Astrocyte of the spinal cord (primary cell): Measurements from ENCODE around the gene ZNRF1.

Source experiments
- DNase-seq: peaks from one replicate; pipeline ENCODE4 v3.0.0; 2011; ENCODE audit warnings: low read depth, low spot score
- H3K4me3 ChIP-seq: 2 replicates; pipeline ENCODE4 v1.5.1; 2011; ENCODE audit warnings: low read depth, mild to moderate bottlenecking, low read length, moderate library complexity
- in situ Hi-C: cut with HindIII; loops from 2 replicates; pipeline ENCODE4 v1.10.0; 2017; ENCODE audit warnings: low sequenced_read_pairs
- TF ChIP-seq, protein P1 (sequence below): IDR thresholded peaks from 2 replicates; pipeline ENCODE4 v1.5.1; 2012; ENCODE audit warnings: low read depth, mild to moderate bottlenecking, low read length, inconsistent platforms

The ZNRF1 gene

DNA sequence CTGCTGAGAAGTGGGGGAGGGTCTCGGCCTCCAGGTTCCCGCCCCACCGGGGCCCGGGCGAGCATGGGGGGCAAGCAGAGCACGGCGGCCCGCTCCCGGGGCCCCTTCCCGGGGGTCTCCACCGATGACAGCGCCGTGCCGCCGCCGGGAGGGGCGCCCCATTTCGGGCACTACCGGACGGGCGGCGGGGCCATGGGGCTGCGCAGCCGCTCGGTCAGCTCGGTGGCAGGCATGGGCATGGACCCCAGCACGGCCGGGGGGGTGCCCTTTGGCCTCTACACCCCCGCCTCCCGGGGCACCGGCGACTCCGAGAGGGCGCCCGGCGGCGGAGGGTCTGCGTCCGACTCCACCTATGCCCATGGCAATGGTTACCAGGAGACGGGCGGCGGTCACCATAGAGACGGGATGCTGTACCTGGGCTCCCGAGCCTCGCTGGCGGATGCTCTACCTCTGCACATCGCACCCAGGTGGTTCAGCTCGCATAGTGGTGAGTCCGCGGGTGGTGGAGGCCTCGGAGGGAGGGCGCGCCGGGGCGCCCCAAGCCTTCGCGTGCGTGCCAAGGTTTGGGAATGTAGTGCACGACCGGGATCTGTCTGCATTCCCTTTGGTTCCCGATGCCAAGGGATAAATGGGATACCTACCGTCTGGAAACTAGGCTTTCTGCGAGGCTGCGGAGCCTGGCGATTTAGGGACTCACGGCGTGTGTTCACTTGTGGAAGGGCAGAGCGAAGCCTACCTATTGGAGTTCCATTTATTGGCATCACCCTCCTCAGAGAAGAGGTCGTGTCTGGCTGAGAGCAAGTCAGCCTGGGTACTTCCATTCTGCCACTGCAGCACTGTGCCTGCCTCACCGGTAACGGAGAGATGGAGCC, 1.0 kb downstream of the ZNRF1 start:
- in situ Hi-C loops, result no loop called here
- peak overlapping the region; percentile 75 for H3K4me3 ChIP-seq
- peak; percentile 18 for DNase-seq
- TF ChIP-seq, protein P1, sequence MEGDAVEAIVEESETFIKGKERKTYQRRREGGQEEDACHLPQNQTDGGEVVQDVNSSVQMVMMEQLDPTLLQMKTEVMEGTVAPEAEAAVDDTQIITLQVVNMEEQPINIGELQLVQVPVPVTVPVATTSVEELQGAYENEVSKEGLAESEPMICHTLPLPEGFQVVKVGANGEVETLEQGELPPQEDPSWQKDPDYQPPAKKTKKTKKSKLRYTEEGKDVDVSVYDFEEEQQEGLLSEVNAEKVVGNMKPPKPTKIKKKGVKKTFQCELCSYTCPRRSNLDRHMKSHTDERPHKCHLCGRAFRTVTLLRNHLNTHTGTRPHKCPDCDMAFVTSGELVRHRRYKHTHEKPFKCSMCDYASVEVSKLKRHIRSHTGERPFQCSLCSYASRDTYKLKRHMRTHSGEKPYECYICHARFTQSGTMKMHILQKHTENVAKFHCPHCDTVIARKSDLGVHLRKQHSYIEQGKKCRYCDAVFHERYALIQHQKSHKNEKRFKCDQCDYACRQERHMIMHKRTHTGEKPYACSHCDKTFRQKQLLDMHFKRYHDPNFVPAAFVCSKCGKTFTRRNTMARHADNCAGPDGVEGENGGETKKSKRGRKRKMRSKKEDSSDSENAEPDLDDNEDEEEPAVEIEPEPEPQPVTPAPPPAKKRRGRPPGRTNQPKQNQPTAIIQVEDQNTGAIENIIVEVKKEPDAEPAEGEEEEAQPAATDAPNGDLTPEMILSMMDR, result no peak

DNA sequence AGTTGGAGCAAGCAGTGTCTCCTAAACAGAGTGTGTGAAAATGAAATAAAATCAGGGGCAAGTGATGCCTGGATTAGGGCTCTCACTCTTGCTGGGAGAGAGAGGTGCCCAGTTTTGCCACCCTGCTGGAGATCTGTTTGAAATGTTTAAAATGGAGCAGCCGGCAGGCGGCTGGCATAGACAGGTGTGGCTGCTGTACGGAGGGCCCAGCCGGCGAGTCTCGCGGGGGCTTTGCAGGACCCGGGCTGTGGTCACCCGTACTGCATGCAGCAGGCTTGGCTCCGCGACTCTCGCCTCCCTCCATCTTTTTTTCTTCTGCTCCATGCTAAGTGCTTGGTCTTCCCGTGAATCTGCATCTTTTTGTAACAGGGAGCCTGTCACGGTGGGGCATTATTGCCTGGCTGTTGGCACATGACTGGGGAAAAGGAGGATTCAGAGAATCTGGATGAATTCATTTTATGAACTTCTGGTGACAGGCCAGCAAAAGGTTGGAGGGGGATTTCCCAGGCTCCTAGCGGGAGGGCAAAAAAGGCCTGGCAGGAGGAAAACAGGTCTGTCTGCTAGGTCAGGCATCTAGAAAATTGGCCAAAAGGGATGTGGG, 1.8 kb downstream of the ZNRF1 start:
- in situ Hi-C loops, result no loop called here

DNA sequence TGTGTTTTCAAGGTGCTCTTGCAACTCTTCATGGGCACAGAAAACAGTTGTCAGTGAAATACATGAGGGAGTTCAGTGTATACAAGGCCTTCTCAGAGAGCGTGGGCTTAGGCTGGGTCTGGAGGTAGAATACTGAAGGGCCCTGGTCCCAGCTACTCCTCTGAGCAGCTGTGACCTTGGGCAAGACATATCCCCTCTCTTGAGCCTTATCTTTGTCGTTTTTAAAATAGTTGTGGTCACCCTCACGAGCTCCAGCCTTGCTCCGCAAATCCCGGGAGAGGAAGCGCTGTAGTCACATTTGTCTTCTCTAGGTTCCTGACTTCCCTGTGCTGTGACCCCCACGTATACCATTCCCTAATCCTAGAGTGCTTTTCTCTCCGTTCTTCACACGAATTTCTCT, 3.6 kb downstream of the ZNRF1 start:
- in situ Hi-C loops, result no loop called here
- H3K4me3 ChIP-seq, result no peak overlapping the region
- DNase-seq, result no peak
- TF ChIP-seq, protein P1, result no peak

More for the DNA sequence above, 1.8 kb downstream of the ZNRF1 start:
- TF ChIP-seq, protein P1, result peak; percentile 7
- peak overlapping the region; percentile 75 for H3K4me3 ChIP-seq
- DNase-seq, result peak; percentile 17

DNA sequence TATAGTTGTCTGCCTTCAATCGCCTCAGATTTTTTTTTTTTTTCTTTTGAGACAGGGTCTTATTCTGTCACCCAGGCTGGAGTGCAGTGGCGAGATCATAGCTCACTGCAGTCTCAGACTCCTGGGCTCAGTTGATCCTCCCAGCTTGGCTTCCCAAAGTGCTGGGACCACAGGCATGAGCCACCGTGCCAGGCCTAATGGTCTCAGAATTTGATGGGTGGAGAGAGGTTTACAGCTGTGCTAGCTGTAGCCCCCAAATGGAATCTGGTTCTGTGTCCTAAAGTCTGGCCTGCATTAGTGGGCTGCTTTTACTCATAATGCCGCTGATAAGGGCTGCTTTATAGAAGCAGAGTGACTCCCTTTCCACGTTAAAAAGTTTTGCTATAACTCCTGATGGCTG, 5.1 kb downstream of the ZNRF1 start:
- TF ChIP-seq, protein P1, result no peak
- in situ Hi-C loops, result no loop called here
- H3K4me3 ChIP-seq, result no peak overlapping the region

DNA sequence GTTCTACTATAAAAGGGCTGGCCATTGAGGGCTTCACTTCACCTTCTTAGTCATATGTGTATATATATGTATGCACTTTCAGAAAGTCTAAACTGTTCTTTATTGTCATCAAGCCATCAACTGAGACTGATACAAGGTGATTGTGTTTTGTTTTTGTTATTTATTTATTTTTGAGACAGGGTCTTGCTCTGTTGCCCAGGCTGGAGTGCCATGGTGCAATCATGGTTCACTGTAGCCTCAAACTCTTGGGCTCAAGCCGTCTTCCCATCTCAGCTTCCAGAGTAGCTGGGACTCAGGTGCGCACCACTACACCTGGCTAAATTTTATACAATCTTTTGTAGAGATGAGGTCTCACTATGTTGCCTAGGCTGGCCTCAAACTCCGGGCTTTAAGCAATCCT, 5.6 kb downstream of the ZNRF1 start:
- in situ Hi-C loops, result no loop called here
- no peak for DNase-seq
- no peak overlapping the region for H3K4me3 ChIP-seq
- TF ChIP-seq, protein P1, result no peak

More for the DNA sequence above, 5.1 kb downstream of the ZNRF1 start:
- no peak for DNase-seq

DNA sequence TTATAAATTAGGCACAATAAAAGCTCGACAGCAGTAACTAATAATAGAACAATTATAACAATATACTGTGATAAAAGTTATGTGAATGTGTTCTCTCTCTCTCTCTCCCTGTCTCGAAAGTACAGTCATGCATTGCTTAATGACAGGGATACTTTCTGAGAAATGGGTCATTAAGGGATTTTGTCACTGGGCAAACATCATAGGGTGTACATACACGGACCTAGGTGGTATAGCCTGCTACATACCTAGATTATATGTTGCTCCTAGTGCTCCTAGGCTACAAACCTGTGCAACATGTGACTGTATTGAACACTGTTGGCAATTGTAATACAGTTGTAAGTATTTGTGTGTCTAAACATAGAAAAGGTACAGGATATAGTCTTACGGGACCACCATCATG, 6.9 kb downstream of the ZNRF1 start:
- DNase-seq, result no peak
- H3K4me3 ChIP-seq, result no peak overlapping the region
- in situ Hi-C loops, result no loop called here
- TF ChIP-seq, protein P1, result no peak
